Glomerular endothelial cell (primary cell): ENCODE data around the gene MLC1. TPM values are rescaled to one million over a fixed set of nuclear protein-coding genes. Genes with fewer than 3 reads are reported as not detected.

Experiments
- DNase-seq: peaks from one replicate; pipeline ENCODE4 v3.0.0-alpha.2; 2011; ENCODE audit warnings: low read depth, low spot score; ENCODE audit errors: extremely low read depth
- total RNA-seq: library from RNA; depleted of rRNA; stranded (reverse); fragments of >200 nt; gene quantifications from 2 replicates; pipeline ENCODE4 v1.2.3, GENCODE V29; 2015

Gene MLC1
- total RNA-seq, 1 donor from 2014 or later: not detected

DNA sequence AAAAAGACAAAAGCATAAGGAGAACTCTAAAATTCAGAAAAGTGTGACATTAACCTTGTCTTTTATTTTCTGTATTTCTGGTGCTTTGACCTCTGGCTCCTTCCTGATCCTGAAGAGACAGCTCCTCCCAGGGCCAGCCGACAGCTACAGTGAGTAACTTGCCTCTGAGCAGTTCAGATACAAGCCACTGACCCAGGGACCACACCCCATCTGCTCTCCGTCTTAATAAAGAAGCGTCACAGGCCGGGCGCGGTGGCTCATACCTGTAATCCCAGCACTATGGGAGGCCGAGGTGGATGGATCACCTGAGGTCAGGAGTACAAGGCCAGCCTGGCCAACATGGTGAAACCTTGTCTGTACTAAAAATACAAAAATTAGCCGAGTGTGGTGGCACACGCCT, 6.5 kb downstream of the MLC1 start:
- DNase-seq: no peak

GRCh38 chr22:50078246-50078645, 7.0 kb downstream of the MLC1 start:
- no peak for DNase-seq

DNA sequence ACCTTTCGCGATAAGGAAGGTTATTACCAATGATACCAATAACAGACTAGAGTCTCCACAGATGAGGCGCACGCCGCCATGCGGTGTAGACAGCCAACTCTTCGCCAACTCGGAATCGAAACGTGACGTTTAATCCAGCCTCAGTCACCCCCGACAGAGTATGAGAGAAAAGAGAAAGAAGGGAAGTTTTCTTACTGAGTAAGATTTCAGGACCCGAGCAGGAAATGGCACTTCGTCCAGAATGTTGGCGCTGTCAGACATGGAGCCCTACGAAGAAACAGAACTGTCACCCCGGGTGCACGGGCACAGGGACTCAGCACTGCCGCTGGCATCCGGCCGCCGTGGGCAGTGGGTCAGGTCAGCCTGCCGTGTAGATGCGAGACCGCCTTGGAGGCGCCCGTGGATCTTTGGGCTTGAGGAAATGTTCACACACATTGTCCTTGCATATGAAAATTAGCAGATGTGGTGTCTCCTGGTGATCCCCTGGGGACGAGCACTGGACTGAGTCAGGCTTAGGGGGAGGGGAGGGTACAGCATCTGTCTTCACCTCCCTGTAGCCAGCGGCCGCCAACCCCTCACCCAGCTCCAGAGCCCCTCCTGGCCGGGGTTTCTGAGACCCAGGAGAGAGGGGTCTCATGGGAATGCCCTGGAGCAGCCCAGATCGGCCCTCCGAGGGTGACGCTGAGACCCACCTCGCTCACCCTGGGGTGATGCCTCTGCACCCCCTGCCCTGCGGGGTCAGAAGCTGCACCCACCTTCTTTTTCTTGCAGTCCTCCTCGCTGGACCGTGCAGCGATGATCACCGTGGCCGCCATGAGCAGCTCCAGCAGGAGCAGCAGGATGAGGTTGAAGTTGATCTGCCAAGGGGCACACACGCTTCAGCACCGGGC, 8.3 kb downstream of the MLC1 start:
- DNase-seq: no peak

- DNase-seq: no peak
These were observed 10.4 kb downstream of the MLC1 start for GRCh38 chr22:50074551-50075530.

GRCh38 chr22:50074056-50074455, 11.2 kb downstream of the MLC1 start:
- DNase-seq: no peak

DNA sequence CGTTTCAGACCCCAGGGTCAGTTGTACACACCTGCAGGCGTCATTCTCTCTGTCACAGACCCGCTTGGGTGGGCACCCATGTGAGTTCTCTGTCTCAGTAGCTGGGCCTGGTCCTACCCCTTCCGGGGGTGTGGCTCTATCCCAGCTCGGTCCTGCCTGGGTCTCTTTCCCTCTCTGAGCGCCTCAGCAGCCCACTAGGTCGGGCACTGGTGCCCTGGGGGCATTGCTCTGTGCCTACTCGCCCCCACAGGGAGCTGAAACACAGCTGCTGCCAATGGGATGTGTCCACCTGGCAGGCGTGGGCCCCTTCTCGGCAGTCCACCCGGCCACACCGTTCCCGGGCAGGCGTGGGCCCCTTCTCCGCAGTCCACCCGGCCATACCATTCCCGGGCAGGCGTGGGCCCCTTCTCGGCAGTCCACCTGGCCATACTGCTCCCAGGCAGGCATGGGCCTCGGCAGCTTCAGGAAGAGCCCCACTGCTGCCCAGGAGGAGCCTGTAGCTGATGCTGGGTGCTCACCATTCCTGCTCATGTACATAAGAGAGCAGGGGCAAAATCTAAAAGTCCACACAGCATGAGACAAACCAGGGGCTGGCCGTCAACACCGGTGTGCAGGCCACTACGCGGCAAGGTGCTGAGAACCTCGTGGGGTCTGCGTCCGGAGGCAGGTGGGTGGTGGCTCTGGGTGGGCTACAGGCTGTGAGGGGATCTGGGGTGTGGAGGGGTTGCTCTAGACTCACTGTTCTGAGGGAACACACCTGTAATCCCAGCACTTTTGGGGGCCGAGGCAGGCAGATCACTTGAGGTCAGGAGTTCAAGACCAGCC, 12.3 kb downstream of the MLC1 start:
- no peak for DNase-seq

GRCh38 chr22:50072167-50072555, 13.1 kb downstream of the MLC1 start:
- no peak for DNase-seq

DNA sequence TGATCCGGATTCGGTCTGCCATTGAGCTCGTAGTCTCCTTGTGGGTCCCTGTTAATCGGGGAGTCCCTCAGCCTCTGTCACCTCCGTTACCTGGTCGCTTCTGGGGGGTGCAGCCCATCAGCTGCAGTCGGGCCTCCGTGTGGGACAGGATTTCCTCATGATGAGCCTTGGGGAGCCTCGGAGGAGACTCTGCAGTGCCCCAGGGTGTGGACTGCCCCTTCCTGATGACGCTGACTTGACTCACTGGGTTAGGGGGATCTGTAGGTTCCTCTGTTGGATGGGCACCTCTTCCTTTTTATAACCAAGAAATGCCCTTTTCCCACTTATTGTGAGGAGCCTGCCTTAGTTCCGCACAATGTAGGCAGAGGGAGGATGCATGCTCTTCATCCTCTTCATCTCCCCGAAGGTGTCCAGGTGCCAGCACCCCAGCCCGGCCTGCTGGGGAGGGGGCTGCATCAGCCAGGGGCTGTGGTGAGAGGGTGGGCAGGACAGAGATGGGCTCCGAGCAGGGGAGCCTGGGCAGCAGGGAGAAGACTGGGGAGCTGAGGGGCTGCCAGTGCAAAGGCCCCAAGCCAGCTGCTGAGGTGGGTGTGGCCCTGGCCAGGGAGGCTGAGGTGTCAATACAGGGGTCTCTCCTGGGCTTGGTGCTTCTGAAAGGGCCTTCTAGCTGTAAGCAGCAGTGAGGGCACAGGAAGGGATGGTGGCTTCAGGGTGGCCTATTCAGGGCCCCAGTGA, 13.6 kb downstream of the MLC1 start:
- DNase-seq: no peak

DNA sequence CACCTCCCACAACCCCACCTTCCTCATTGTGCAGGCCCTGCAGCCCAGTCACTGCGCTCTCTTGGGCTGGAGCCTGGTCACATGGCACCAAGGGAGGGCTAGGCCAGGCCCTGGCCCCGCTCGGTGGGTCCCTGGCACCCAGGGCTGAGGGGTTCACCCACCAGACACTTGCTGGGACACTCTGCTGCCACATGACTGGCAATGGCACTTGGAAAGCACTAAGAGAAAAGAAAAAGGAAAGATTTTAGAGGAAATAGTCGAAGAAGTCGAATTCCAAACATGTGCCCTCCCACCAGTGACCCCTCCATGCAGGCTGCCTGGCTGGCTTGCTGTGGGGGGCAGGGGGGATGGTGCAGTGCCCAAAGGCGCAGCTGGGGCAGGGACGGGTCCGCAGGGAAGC, 14.9 kb downstream of the MLC1 start:
- no peak for DNase-seq

GRCh38 chr22:50068096-50068495, 17.1 kb downstream of the MLC1 start:
- DNase-seq: no peak

- no peak for DNase-seq
These were observed 18.0 kb downstream of the MLC1 start for GRCh38 chr22:50067244-50067643.

DNA sequence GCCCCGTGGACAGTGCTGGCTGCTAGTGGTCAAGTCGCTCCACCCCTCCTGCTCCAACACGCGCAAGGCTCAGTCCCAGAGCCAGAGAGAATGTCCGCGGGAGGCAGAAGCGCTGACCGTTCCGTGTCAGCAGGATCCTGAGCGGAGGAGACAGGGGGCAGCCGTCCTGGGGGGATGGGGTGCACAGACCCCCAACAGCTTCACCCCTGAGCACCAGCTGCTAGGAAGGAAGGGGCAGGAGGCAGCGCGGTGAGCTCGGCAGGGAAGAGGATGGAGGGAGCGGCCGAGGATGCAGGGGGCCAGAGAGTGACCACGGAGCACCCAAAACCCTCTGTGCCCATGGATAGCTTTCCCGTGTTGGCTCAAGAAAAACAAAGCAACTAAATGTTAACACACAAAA, 20.8 kb downstream of the MLC1 start:
- DNase-seq: no peak

- no peak for DNase-seq
These were observed 21.4 kb downstream of the MLC1 start for GRCh38 chr22:50063589-50064393.

GRCh38 chr22:50062509-50063135, 22.6 kb downstream of the MLC1 start:
- DNase-seq: no peak

DNA sequence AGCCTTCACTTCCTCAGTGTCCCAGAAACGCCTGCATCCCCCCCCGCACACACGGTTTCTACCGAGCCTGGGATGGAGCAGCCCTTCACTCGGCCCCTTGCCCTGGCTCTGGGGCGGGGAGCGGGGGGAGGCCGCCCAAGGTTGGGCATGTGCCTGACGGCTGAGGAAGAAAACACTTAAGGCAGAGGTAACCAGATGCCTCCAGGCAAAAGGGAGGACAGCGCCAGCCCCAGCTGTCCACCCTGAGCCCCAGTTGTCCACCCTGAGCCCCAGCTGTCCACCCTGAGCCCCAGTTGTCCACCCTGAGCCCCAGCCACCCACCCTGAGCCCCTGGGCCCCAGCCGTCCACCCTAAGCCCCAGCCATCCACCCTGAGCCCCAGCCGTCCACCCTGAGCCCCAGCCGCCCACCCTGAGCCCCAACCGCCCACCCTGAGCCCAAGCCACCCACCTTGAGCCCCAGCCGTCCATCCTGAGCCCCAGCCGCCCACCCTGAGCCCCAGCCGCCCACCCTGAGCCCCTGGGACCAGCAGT, 23.3 kb downstream of the MLC1 start:
- DNase-seq: no peak

GRCh38 chr22:50061141-50061823, 23.9 kb downstream of the MLC1 start:
- DNase-seq: no peak

DNA sequence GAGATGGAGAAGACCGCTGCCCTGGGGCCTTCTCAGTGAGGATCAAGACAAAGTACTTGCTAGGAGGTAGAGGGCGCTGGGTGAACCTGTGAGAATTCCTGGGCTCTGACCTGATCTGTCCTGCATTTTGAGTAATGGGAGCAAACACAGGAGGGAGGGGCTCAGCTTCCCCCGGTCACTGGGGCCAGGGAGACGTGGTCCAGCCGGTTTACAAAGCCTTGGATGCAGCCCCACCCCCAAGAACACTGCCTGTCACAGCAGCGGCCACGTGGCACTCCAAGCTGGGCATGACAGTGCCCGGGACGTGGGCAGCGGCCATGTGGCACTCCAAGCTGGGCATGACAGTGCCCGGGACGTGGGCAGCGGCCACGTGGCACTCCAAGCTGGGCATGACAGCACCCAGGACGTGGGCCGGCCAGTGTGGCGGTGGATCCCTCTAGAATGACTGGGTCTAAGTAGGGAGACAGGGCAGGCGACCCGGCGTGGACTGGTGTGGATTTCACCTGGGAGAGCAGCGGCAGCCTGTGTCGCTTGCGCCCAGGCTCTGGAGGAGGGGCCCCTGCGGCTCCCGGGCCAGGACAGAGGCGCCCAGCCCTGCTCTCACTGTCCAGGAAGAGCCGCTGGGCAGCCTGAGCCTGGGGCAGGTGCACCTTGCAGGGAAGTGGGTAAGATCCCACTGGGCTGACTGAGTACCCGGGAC, 24.6 kb downstream of the MLC1 start:
- no peak for DNase-seq
